ENCODE measurements around the gene CRIP2.

The CRIP2 gene, protein sequence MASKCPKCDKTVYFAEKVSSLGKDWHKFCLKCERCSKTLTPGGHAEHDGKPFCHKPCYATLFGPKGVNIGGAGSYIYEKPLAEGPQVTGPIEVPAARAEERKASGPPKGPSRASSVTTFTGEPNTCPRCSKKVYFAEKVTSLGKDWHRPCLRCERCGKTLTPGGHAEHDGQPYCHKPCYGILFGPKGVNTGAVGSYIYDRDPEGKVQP

DNA sequence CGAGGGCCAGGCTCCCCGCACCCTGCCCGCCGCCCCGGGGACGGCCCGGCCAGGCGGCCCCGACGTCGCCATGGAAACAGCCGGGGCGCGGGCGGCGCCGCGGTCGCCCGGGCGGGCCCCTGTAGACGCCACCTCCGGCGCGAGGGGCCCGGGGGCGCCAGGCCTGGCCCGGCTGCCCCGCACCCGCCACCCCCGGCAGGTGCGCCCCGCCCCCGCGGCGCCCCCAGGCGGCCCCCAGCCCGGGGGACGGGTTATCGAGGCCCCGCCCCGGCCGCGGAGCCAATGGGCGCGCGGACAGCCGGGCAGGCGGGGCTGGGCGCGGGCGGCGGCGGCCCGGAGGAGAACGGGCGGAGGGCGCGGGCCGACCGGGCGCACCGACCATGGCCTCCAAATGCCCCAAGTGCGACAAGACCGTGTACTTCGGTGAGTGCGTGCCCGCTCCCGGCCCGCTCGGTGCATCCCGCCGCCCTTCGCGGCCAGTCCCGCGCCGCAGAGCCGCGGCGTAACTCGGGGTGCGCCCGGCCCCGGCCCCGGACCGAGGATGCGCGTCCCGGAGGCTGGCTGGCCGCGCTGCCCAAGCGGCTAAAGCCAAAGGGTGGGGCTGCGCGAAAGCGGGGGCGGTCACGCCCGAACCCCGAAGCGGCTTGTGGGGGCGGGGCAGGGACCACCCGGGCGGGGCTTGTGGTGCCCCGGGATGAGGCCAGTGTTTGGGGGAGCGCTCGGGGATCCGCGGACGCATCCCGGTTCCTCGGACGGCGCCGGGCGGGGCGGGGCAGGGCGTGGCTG lies at the start of gene CRIP2:
Gene CRIP2, plus strand, starts transcription at position 339 of the 786 bp plus-strand sequence. Its CDS starts 42 bp downstream, at position 381.
- no peak for DNase-seq (ENCODE audit: low read depth in 2 of 2)

DNA sequence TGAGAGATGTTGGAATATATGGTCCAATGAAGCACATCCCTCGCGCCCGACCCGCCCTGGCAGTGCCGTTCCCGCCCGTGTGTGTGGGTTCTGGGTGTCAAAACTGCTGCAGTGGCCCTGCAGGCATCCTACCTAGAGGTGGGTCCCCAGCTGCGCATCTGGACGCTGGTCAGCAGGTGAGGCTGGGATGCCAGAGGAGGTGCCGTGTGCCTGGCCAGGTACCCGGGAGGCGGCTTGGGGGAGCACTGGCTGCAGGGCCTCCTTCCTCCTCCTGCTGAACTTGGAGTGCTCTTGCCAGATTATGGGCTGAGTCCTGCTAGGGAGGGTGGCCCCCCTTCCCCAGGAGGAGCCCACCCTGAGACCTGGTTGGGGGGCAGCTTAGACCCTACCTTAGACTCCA lies 49.8 kb upstream of the CRIP2 start:
- no peak for DNase-seq (ENCODE audit: low read depth in 2 of 2)

DNA sequence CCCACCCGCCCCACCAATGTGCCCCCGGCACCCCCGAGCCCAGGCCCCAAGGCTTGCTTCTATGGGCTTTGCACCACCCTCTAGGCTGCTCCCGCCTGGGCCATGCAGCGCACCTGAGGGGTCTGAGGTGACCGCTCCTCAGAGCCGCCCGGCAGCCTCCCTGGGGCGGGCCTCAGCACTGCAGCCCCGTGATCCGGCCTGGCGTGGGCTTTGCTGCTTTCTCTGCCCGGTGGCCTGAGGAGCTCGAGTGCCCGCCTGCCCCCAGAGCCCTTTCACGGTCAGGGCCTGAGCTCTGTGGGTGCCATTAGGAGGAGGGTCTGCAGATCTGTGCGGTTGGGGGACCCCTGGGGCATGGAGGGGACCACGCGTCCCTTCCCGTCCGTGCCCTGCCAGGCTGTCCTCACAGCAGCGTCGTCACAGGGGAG lies 48.8 kb upstream of the CRIP2 start:
- no peak for DNase-seq (ENCODE audit: low read depth in 2 of 2)

DNA sequence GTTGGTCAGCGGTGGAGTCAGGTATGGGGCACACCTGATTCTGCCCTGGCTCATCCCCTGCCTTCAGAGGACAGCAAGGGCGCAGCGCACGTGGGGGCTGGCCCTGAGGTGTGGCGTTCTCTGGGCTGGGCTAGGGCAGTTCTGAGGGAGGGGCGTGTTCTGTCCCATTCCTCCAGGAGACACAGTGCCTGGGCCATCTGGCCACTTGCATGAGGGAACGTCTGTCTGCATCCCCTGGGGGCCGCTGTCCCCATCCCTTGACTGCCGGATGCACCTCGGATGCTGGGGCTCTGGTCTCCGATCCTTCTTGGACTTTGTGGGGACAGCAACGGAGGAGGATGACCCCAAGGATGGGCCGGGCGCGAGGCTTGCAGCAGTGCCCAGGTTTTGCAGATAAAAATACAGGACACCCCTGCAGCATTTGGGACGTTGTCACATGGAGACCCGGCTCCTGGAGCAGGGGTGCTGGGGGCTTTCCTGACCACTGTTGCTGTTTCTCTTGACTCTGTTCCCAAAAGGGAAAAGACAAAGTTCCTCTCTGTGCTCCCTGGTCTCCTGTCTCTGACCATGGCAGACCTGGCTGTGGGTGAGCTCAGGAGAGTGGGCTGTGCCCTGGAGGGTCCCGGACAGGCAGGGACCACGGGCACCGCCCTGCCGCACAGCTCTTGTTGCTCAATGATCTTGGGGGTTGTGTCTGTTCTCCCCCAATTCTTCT lies 48.0 kb upstream of the CRIP2 start:
- DNase-seq (ENCODE audit: low read depth in 2 of 2) = no peak

DNA sequence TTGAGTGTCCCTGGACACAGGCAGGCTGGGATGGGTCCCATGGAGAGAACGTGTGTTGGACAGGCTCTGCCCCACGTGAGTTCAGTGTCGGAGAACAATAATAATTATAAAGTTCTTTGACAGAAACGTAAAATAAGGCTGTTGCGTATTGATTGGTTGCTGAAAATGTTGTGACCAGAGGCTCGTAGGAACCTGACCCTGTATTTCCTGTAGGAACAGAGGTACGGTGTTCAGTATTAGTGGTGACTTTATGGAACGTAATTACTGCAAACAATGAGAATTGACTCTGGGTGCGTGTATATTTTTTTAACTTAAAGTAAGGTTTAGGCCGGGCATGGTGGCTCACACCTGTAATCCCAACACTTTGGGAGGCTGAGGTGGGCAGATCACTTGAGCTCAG lies 47.2 kb upstream of the CRIP2 start:
- DNase-seq (ENCODE audit: low read depth in 2 of 2) = no peak

DNA sequence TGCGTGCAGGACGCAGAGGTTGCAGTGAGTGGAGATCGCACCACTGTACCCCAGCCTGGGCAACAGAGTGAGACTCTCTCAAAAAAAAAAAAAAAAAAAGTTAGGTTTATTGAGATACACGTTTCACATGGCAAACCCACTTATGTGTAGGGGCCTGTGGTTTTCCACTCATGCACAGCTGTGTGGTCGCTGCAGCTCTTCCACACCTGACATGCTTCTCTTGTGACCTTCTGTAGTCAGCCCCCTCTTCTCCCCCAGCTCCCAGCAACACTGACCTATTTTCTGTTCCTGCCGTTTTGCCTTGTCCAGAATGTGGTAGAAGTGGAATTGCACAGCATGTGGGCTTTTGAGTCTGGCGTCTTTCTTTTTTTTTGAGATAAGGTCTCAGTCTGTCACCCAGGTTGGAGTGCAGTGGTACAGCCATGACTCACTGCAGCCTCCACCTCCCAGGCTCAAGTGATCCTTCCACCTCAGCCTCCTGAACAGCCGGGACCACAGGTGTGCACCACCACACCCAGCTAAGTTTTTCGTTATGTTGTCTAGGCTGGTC lies 46.6 kb upstream of the CRIP2 start:
- no peak for DNase-seq (ENCODE audit: low read depth in 2 of 2)

DNA sequence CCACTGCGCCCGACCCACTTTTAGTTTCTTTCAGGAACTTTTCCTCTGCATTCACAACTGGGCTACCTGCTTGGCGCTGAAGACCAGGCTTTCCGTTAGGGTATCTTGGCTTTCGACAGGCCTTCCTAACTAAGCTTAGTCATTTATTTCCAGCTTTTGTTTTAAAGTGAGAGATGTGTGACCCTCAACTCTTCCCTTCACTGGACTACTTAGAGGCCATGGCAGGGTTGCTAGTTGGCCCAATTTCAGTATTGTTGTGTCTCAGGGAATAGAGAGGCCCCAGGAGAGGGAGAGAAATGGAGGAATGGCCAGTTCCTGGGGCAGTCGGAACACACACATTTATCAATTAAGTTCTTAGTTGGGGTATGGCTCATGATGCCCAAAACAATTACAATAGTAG lies 44.6 kb upstream of the CRIP2 start:
- DNase-seq (ENCODE audit: low read depth in 2 of 2) = no peak

DNA sequence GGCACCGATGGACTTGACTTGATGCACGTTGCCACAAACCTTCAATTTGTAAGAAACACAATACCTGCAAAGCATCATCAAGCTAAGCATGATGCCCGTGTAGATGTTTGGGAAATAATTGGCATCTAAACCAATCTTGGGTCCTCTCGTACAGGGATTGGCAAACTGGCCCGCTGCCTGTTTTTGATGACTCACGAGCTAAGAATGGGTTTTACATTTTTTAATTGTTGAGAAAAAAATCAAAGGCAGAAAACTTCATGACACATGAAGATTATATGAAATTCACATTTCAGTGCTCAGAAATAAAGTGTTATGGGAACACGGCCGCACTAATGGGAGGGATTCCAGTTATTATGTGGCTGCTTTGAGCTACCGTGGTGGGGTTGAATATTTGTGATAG lies 44.1 kb upstream of the CRIP2 start:
- no peak for DNase-seq (ENCODE audit: low read depth in 2 of 2)

DNA sequence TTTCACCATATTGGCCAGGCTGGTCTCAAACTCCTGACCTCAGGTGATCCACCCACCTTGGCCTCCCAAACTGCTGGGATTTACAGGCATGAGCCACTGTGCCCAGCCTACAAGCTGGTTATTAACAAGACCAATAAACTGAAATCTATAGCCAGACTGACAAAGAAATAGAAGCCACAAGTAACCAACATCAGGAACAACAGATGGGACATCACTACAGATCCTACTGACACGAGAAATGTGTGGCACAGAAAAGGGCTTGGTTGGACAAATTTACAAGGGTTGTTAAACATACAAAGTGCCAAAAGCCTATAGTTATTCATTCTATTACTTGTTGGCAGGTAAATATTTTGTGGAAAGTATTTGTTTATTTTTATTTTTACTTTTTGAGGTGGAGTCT lies 43.4 kb upstream of the CRIP2 start:
- DNase-seq (ENCODE audit: low read depth in 2 of 2) = no peak

DNA sequence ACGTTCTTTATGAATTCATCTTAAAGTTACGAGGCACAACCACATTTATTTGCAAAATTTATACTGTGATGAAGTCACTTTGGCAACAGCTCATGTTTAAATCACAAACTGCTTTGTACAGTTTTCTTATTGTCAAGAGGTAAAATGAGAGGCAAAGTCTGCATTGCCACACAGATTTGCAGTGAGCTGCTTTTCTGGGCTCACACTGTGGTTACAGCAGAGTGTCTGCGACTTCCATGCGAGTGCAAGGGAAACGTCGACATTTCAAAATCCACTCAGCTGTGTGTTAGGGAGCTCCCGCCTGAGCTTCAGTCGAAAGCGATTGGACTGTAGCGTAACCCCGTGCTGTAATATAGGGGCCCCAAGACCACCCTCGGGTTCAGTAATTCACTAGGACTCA lies 42.0 kb upstream of the CRIP2 start:
- DNase-seq (ENCODE audit: low read depth in 2 of 2) = no peak

DNA sequence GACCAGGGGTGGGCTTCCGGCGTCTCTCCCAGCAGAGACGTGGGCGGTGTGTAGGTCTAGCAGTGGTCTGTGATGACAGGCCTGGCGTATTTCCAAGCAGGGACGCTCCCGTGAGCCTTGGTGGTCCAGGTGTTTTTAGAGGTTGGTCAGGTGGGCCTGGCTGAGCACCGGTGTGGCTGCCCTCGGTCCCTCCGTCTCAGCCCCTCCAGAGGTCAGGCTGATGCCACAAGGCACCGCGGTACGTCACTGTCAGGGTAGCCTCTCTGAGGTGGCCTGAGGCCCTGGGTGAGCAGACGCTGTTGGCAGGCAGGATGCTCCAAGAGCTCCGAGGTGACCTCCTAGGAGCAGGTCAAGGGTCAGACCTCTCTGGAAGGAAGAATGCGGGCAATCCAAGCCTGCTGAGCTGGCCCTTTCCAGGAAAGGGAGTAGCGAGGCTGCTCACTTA lies 41.4 kb upstream of the CRIP2 start:
- no peak for DNase-seq (ENCODE audit: low read depth in 2 of 2)

DNA sequence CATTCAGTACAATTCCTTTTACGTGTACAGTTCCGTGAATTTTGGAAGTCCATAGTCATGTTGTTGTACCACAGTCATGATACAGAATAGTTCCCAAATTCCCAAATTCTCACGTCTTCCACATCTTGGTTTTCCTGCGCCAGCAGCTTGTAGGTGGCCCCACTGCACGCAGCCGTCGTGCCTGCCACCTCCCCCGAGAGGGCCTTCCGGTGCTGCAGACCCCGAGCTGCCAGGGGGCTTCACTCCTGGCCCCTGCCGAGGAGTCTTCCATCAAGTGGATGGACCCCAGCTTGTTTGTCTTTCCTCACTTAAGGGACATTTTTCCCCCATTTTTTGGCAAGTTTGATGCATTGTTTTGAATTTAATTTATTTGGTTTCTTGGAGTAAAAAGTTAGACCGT lies 38.2 kb upstream of the CRIP2 start:
- no peak for DNase-seq (ENCODE audit: low read depth in 2 of 2)

DNA sequence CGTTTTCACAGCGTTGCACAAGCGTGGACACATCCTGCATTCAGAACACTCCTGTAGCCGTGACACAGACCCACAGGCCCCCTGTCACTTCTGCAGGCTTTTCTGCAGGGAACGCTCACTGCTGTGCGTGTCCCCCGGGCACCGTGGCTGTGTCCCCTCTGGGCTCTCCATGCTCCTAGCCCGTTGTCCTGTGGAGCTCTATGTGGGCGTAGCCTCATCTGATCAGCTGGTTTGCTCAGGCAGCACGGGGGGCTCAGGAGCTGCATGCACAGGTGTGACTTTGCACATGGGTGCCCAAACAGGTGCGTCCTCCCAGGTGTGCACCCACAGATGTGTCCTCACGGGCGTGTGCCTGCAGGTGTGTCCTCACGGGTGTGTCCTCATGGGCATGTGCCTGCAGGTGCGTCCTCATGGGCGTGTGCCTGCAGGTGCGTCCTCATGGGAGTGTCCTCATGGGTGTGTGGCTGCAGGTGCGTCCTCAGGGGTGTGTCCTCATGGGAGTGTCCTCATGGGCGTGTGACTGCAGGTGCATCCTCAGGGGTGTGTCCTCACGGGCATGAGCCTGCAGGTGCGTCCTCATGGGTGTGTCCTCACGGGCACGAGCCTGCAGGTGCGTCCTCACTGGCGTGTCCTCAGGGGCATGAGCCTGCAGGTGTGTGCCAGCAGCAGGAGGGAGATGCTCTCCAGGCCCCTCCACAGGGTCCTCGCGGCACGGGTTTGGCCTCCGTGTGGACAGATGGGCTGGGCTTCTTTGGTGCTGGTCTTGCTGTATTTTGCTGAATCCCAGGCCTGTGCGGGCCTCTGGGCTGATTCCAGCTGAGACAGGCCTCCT lies 37.5 kb upstream of the CRIP2 start:
- no peak for DNase-seq (ENCODE audit: low read depth in 2 of 2)

DNA sequence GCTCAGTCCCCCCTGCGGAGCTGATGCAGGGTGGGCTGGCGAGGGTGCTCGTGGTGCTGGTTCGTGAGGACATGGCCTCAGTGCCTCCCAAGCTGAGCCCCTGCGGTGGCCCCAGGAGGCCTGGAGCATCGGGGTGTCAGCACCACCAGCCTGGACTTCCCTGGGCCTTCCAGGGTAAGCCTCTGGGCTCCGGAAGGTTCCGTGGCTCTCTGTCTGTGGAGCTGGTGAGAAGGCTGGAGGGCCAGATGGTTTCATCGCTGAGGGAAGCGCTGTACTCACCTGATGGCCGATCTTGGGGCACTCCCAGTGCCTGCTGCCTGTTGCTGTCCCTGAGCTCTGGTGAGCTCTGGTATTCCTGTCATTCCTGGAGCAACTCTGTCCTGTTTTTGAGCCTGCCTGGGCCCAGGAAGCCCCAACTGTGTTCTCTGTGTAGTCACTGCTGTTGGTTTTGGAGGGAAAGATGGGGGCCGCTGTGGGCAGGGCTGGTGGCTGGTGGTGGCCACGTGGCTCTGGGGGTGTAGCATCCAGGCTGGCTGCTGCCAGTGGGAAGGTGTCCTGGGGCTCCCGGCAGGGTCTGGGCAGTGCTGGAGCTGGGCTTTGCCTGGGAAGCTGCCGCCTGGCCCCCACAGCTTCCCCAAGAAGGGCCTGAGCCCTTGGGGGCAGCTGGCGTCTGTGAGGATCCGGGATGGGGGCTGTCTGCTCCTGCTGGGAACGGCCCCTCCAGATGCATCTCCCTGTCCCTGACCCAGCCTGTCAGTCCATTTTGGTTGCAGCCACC lies 36.7 kb upstream of the CRIP2 start:
- no peak for DNase-seq (ENCODE audit: low read depth in 2 of 2)

DNA sequence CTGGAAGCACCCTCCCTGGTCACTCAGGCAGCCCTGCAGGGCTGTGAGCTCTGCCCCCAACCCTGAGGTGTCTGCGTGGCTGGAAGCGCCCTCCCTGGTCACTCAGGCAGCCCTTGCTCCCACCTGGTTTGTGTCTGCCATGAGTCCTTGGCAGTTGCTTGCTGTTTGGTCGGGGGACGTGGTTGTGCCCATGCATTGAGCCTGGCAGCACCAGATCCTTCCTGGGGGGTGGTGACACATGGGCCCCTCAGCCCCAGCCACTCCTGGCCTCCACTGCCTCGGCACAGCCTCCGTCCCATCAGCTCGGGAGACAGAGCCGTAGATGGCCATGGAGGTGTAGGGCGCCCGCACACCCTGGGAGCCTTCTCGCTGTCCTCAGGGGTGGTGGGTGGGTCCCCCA lies 35.4 kb upstream of the CRIP2 start:
- no peak for DNase-seq (ENCODE audit: low read depth in 2 of 2)

DNA sequence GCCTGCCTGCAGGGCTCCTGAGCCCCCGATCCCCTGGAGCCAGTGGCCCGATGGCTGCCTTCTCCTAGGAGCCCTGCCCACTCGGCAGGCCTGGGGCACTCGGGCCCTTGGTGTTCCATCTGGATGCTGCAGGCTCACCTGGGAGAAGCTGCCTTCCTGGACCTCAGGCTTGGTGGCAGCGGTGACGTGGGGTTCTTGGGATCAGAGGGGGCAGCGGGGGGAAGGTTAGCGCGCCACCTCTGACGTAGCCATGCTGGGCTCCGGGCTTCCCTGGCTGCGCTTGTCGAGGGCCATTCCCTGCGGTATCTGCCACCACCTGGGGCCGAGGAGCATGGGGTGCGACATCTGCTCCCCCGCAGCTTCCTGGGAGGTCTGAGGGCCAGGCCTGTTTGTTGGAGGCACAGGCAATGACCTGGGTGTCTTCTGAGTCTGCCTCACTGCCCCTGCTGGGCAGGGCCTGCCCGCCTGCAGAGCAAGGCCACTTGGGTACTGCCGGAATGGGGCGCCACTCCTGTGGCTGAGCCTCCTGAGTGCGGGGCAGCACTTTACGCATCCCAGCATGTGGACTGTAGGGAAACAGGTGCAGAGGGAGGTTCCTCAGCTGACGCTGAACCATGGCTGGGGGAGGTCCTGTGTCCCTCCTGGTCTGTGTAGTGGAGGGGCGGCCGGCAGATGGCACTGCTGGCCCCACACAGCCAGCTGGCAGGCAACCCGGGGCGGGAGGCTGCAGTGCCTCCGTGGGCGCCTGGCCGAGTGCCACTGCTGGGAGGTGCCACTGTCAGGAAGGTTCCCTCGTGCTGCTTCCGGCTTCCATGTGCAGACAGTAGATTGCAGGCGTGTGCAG lies 34.7 kb upstream of the CRIP2 start:
- DNase-seq (ENCODE audit: low read depth in 2 of 2) = no peak

DNA sequence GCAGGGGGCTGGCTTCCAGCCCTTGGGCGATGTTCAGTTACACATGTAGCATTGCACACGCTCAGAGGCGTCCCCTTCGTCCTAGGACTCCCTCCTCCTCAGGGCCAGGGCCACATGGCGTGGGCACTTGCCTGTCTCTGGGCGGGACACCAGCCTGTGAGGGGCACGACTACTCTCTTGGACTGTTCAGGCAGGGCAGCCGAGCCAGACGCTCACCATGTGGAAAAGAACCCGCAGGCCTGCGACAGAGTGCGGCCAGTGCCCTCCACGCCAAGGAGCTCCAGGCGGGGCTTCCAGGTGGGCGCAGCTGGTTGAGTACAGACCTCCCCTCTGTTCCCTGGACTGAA lies 34.1 kb upstream of the CRIP2 start:
- no peak for DNase-seq (ENCODE audit: low read depth in 2 of 2)

DNA sequence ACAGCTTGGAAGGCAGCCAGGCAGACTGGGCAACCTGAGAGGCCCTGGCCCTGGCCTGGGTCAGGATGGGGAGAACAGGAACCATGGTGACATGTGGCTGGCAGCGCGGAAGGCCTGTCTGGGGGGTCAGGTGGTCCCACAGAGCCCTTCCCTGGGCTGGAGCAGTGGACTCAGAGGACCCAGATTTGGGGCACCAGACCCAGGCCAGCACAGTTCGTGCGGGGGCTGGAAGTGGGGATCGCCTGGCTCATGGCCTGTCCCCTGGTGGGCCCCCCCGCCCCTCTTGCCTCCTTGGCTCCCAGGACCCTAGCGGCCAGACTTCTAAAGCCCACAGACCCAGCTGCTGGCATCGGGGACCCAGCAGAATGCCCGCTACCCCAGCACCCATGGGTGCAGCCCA lies 33.6 kb upstream of the CRIP2 start:
- DNase-seq (ENCODE audit: low read depth in 2 of 2) = no peak

DNA sequence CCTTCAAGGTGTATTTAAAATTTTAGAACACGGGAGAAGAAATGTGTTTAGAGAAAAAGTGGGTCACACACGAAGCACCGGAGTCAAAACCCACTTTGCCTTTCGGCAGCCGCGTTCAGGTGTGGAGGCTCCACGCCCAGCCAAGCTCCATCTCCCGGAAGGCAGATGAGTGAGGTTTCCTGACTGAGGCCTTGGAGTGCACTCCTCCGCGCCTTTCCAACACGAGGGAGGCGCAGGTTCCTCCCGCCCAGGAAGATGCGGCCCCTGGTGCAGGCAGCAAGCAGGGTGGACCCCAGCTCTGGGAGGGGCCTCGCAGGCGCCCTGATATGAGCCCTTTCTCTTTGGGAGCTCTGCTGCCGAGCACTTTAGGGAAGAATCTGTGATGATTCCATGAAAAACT lies 32.5 kb upstream of the CRIP2 start:
- DNase-seq (ENCODE audit: low read depth in 2 of 2) = no peak

DNA sequence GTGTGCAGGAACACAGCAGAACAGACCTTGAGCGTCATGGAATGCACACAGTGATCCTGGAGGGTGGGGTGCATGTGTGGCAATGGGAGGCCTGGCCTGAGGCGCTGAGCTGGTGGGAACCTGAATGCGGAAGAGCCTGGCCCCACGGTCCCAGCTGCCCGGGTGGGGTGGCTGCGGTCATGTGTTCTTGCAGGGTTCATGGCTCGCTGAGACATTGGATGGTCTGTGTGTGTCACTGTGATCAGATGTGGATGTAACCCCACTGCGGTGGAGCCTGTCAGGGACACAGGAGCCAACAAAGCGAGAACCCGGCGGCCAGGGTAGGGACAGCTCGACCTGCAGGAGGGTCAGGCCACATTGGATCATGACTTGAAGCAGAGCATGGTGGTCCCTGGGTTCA lies 31.8 kb upstream of the CRIP2 start:
- DNase-seq (ENCODE audit: low read depth in 2 of 2) = no peak

Data from stimulated activated CD8-positive, alpha-beta memory T cell treated with anti-CD3 and anti-CD28 coated beads, Interleukin-7, amount 100 ng/mL, for 4 hours (primary cell).